NCI-H446 treated with DMSO at 0.1 percent for 48 hours (cell line): ENCODE data around the gene MAML3.
"Not testable (repeated sequence)": the region's sequence is repeated elsewhere in the genome, so short reads cannot be mapped to it uniquely, and the experiment has no call there.

Experiments used
- DNase-seq: peaks from one replicate; lab custom pipeline; 2025; lab: John Stamatoyannopoulos, UW

The MAML3 gene

GRCh38 chr4:139725236-139725635 lies 428.7 kb downstream of the MAML3 start:
- DNase-seq, result no peak

- DNase-seq, result no peak
Observed at GRCh38 chr4:139721789-139722188, 432.2 kb downstream of the MAML3 start.

- no peak for DNase-seq
Observed at GRCh38 chr4:139720806-139721205, 433.2 kb downstream of the MAML3 start.

GRCh38 chr4:139719381-139720101 lies 434.4 kb downstream of the MAML3 start:
- no peak for DNase-seq

- no peak for DNase-seq
Observed at GRCh38 chr4:139718833-139719232, 435.2 kb downstream of the MAML3 start.

- no peak for DNase-seq
Observed at GRCh38 chr4:139718358-139718757, 435.6 kb downstream of the MAML3 start.

- no peak for DNase-seq
Observed at GRCh38 chr4:139715746-139716391, 438.1 kb downstream of the MAML3 start.

- DNase-seq, result no peak
Observed at GRCh38 chr4:139712882-139713281, 441.1 kb downstream of the MAML3 start.

- peak; percentile 11 for DNase-seq
Observed at GRCh38 chr4:139711461-139711860, 442.5 kb downstream of the MAML3 start.

GRCh38 chr4:139710073-139710472 lies 443.9 kb downstream of the MAML3 start:
- no peak for DNase-seq

GRCh38 chr4:139709660-139710059 lies 444.3 kb downstream of the MAML3 start:
- no peak for DNase-seq

- DNase-seq, result no peak
Observed at GRCh38 chr4:139704915-139705485, 449.0 kb downstream of the MAML3 start.

GRCh38 chr4:139700568-139700967 lies 453.4 kb downstream of the MAML3 start:
- DNase-seq, result no peak

GRCh38 chr4:139698167-139698925 lies 455.6 kb downstream of the MAML3 start:
- DNase-seq, result not testable (repeated sequence)

GRCh38 chr4:139696491-139696890 lies 457.5 kb downstream of the MAML3 start:
- DNase-seq, result no peak

- no peak for DNase-seq
Observed at GRCh38 chr4:139694522-139695107, 459.4 kb downstream of the MAML3 start.

- DNase-seq, result peak; percentile 54
Observed at GRCh38 chr4:139692309-139693012, 461.5 kb downstream of the MAML3 start.

- DNase-seq, result no peak
Observed at GRCh38 chr4:139690419-139690818, 463.6 kb downstream of the MAML3 start.

- no peak for DNase-seq
Observed at GRCh38 chr4:139689093-139689722, 464.8 kb downstream of the MAML3 start.

- no peak for DNase-seq
Observed at GRCh38 chr4:139686988-139687387, 467.0 kb downstream of the MAML3 start.

GRCh38 chr4:139686130-139686529 lies 467.9 kb downstream of the MAML3 start:
- DNase-seq, result no peak
